ENCODE results near the gene OGFRL1.

Gene OGFRL1

GRCh38 chr6:71287926-71288227, 734 bp upstream of the OGFRL1 start:
- DNase-seq, result no peak

DNA sequence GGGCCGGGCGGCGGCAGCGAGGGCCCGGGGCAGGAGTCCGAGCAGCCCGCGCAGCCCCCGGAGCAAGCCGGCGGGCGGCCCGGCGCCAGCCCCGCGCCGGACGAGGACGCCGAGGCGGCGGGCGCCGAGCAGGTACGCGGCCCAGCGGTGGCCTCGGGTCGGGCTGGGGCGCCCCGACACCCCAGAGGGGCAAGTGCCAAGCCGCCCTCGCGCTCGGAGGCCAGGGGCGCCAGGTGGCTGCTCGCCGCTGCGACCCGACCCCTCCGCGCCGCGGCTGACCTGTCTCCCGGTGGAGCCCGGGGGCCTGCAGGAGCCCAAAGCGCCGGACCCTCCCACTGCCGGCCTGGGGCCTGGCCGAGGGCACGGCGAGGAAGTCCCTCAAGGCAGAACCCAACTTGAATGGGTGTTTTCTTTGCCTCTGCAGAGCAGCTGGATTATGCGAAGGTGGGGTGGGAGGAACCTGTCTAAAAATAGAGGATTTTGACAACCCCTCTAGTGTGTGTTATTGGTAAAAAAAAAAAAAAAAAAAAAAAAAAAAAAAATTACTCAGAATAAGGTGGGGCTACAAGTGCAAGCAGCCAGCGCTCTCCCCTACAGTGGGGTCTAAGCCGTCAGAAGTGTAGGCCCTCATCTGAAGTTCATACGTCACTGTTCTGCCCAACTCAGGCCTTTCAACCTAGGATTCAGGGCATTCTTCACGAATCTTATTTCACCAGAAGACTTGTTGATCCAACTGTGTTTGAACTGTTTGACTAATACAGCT, 609 bp downstream of the OGFRL1 start:
- DNase-seq, result no peak

DNA sequence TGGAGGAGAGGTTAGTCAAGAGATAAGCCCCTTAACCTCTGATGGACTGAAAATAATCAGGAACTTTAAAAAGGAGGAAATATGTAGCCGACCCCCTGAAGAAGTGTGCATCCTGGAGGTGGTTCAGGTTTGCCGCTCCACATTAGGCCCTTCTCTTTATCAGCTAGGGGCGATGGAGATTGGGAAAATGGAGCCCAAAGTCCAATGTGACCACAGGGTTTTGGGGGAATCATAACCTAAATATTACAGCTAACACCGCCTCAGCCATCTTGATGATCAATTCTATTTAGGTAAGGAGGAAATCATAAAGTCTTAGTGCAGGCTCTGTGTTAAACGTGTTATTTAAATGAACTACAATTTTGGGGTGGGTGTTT, 1.2 kb downstream of the OGFRL1 start:
- DNase-seq, result no peak

DNA sequence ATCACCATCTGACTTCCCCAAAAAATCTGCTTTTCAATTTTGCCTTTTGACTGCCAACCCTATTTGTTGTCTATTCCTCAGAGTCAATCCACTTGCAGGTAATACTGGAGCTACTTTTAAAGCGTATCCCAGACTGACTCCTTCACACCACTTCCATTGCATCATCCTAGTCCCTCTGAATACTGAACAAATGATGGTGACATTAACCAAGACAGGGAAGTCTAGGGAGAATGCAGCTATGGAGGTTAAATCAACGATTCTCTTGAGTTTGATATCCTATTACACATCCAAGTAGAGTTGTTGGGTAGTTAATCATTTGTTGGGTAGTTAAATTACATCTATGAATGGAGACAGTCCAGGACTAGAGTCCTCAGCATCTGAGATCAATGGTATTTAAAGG, 2.0 kb downstream of the OGFRL1 start:
- DNase-seq, result no peak

- DNase-seq, result no peak
Observed at GRCh38 chr6:71292001-71292400, 3.4 kb downstream of the OGFRL1 start.

GRCh38 chr6:71294121-71294523, 5.5 kb downstream of the OGFRL1 start:
- no peak for DNase-seq

- no peak for DNase-seq
Observed at GRCh38 chr6:71298459-71298858, 9.8 kb downstream of the OGFRL1 start.

DNA sequence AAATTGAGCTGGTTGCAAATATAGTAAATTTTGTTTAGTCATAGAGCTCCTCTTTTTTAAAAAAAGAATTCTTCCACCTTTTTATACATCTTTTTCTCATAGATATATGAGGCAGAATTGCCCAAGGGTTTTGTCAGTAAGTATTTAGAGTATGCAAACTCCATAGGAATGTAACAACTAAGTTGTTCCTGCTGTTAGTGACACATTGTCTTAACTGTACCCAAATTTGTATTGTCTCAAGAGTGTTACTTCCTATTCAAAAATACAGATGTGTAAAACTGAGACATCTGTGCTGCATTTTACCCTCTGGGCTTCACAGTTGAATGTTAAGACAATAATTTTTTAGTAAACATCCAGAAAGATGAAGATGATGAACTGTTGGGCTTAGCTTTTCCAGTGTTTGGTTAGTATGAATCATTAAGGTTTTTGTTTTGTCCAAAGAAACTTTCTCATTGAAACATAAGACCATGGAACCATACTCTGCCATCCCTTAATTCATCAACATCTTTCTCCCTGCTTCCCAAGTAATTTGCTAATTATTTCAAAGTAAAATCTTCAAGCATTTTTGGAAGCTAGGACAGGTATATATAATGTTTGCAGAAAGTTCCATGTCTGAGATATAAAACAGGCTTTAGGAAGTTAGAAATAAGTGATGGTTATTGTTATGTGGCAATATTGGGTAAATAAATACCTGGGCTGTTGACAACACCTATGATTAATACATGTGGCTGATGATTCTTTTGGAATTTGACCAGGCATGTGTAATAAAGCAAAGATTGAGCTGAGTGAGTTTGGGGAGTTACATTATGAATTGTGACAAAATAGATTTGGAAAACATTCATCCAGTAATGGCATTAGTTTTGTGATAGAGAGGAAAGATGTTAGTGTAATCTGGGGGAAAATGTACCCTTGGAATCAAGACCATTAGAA, 11.2 kb downstream of the OGFRL1 start:
- no peak for DNase-seq

DNA sequence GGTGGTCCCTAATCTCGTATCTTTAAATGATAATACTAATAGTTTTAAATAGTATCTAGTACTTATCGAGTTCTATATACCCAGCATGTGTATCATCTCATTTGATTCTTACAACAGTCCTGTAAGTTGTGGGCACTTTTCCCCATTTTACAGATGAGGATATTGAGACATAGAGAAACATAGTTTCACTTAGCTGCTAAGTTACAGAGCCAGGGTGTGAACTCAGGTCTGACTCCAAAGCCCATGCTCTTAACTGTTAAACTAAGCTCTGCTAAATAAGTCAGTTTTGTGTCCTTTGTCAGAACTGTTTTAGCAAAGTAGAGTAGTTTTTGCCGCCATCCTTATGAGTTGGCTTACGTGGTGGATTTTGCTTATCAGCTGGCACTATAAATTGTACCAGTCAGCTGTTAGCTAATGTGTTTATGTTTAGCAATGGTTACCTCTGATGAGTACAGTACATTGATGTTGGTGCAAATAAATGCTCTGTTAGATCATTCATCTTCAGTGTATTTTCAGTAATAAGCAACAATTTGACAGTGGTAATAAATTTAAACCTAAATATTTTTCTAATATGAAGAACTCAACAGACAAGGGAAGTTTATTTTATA, 12.1 kb downstream of the OGFRL1 start:
- DNase-seq, result no peak

GRCh38 chr6:71301546-71301945, 12.9 kb downstream of the OGFRL1 start:
- no peak for DNase-seq

GRCh38 chr6:71309656-71310055, 21.0 kb downstream of the OGFRL1 start:
- no peak for DNase-seq

GRCh38 chr6:71310261-71310660, 21.6 kb downstream of the OGFRL1 start:
- no peak for DNase-seq

DNA sequence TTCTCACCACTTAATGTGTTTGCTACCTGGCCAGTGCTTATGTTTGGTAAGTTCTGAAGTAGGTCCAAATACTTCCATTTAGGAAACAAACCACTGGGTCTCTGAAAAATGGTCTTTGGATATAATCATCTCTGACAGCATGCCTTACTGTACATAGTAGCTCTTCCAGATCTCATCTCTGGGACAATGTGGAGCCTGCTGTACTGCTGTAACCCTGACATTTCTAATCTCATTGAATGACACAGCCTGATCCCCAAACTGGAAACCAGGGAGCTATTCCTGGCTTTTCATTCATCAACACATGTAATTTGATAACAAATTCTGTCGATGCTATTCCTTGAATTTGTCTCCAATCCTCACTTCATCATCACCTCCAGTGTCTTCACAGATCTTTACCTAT, 23.5 kb downstream of the OGFRL1 start:
- DNase-seq, result no peak

DNA sequence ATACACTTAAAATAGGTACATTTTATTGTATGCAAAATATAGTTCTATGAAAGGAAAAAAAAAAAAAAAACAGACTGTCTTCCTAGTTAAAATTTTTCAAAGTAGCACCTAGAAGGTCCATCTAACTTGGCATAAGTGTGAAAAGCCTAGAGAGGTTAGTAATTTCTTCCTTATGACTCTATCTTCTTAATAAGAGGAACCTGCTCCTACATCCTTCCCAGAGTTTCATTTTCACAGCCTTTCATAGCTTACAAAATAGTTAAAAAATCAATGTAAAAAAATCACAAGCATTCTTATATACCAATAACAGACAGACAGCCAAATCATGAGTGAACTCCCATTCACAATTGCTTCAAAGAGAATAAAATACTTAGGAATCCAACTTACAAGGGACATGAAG, 28.8 kb downstream of the OGFRL1 start:
- no peak for DNase-seq

DNA sequence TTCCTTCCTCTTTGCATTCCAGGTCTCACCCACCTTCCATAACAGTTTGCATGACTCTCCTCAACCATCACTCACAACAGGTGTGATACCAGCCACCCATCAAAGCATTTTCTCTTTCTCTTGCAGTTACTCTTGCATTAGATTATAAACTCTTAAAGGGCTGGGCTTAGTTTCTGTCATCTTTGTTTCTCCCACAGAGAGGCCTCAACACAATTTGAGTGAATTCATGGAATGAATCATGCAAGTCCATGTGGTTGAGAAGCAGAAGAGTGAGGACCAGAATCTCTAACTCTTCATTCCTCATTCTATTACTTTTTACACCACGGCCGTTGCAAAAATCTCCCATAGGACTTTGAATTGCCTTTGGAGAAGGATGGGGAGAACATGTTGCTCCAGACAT, 31.4 kb downstream of the OGFRL1 start:
- no peak for DNase-seq

DNA sequence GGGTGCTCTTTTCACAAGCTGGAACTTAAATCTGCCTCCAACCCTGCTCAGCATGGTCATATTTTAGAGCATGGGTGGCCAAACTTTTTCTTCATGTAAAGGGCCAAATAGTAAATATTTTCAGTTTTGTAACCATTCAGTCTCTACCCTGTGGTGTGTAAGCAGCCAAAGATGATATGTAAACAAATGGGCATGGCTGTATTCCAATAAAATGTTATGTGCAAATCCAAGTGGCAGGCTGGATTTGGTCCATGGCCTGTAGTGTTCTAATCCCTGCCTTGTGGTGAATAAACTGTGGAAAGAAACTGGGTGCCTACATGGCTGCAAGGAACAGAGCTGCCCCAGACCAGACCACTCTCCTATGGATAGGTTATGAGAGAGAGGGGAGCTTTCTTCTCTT, 32.7 kb downstream of the OGFRL1 start:
- no peak for DNase-seq

DNA sequence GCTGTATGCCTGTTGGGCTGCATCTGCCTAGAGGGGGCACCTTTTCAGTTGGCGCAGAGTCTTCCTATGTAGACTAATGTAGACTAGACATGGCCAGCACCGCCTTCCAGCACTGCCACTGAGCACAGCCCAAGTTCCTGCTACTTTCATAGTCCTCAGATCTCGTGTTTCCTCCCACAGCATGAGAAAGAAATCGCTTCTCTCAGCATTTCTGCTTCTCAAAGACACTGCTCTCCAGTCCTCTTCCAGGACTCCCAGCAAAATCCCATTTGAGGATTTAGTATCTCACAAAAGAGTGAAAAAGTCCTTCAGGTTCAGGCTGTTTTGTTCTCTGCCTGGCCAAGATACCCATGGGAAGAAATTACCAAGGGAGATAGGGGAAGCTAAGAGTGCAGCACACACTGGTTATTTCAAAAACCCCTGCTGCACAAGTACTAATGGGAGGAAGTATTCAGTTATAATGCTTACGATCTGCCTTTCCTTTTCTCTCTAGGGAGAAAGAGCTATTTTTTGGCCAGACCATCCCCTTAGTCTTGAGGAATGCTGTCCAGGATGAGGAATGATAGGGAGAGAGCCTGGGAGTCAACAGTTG, 35.7 kb downstream of the OGFRL1 start:
- no peak for DNase-seq

DNA sequence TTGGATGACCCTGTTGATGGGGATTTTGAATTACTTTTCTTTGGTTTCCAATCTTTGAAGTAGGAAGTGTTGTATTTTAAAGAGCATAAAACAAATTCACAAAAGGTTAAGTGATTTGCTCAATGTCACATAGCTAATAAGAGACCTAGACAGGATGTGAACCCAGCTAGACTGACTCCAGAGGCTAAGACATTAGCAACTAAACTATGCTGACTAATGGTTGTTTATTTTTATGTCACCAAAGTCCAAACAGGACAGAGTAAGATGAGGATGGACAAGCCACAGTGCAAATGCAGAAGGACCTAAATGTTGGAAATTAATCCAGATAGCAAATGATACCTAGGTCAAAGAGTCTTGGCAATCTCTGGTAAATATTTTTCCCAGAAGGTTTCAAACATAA, 38.0 kb downstream of the OGFRL1 start:
- DNase-seq, result no peak

GRCh38 chr6:71330501-71330900, 41.9 kb downstream of the OGFRL1 start:
- DNase-seq, result no peak

GRCh38 chr6:71332012-71332411, 43.4 kb downstream of the OGFRL1 start:
- DNase-seq, result no peak

DNA sequence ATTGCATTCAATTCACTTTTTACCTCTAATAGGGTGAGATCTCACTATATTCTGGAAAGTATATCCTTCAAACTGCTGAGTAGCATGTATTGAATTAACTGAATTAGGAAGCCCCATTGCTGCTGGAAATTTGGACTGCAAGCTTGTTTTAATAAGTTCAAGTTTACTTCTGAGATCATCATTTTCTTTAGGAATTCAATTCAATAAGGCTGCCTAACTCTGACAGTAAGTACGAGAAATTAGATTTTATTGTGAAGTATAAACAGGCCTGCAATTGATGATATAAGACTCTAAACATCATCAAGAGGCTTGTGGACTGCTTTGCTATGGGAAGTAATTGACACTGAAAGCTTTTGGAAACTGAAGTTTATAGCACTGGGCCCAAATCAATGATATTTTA, 44.4 kb downstream of the OGFRL1 start:
- DNase-seq, result no peak

DNA sequence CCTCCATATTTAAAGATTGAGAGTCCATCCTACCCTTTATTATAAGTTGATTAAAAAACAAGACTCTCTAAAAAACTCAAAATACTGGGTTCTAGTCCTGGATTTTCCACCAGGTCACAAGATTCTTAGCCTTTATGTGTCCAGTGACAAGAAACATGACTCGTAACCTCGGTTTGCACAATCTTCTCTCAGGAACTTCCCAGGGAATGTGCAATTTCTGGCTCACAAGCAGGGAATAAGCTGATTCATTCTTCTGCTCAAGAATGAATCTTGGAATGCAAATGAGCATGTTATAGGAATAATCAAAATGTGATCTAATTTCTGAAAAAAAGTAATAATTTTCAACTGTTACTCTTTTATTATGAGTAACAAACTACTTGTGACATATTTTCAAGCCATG, 45.1 kb downstream of the OGFRL1 start:
- no peak for DNase-seq

DNA sequence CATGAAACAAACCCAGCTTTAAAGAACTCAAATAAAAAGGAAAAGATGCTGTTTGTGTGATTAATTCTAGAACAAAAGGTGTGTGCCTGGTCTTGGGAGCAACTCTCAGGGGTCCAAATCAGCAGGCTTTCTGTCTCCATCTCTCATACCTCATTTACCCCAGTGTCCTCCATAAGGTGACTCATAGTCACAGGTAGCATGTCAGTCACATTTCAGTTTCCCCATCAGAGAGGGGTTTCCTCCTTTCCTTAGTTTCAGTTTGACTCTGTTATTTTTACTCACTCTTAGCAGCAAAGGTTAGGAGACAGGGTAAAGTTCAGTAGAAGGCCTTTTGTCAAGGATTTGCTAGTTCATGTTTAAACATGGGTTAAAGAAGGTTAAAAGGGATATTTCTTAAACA, 46.2 kb downstream of the OGFRL1 start:
- DNase-seq, result no peak

DNA sequence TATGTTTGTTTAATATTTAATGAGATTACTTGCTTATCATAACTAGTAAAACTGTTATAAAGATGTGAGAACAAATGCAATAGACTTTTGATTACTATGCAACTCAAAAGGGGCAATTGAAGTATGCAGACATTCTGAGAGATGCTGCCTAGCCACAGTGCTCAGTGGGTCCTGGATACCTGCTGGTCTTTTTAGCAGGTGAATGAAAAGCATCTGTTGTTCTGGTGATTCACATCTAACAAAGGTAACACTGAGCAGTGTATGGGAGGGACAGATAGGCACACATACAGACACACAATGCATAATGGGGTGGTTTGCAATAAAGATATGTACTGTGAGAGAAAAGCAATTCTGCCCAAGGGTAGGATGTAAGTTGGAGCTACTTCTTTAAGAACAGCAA, 46.9 kb downstream of the OGFRL1 start:
- DNase-seq, result no peak
